HL-60 (cell line): ENCODE data around the gene ISL1.

Experiments used
- DNase-seq, 2 experiments: peaks; one replicate each; pipeline ENCODE4 v3.0.0-alpha.2; 2010 to 2020; ENCODE audit warnings: low read depth in 1 of 2, low spot score in 1 of 2
- H3K27ac ChIP-seq: fragments of 250-450 bp; sonication (Bioruptor Pico); replicated peaks from 2 replicates; pipeline ENCODE4 v1.5.1; 2020; ENCODE audit warnings: mild to moderate bottlenecking, moderate library complexity
- H3K27me3 ChIP-seq: fragments of 250-450 bp; sonication (Bioruptor Pico); 2 replicates; pipeline ENCODE4 v1.5.1; 2021; ENCODE audit warnings: mild to moderate bottlenecking, moderate library complexity; ENCODE audit not compliant: insufficient read depth, poor library complexity, severe bottlenecking
- H3K4me3 ChIP-seq: replicated peaks from 2 replicates; pipeline ENCODE4 v1.5.1; 2011; ENCODE audit warnings: mild to moderate bottlenecking, control low read depth, low read length; ENCODE audit not compliant: insufficient read depth
- CTCF ChIP-seq: IDR thresholded peaks from one replicate; pipeline ENCODE4 v1.5.1; 2011; ENCODE audit warnings: low read length, control low read depth, inconsistent platforms; ENCODE audit not compliant: insufficient read depth
- GABPA ChIP-seq: IDR thresholded peaks from 2 replicates; pipeline ENCODE4 v1.6.1; 2012; ENCODE audit warnings: low read depth
- POLR2AphosphoS5 ChIP-seq: IDR thresholded peaks from 2 replicates; pipeline ENCODE4 v1.6.1; 2012; ENCODE audit warnings: low read depth
- REST ChIP-seq: IDR thresholded peaks from 2 replicates; pipeline ENCODE4 v1.6.1; 2012; ENCODE audit warnings: low read depth; ENCODE audit not compliant: insufficient replicate concordance
- SPI1 ChIP-seq: IDR thresholded peaks from 2 replicates; pipeline ENCODE4 v1.6.1; 2012; ENCODE audit warnings: low read depth, mild to moderate bottlenecking, borderline replicate concordance
- long read RNA-seq: library from polyadenylated mRNA; unstranded; transcript quantifications from one replicate; pipeline ENCODE4 v2.0.0, GENCODE V29; 2020

The ISL1 gene
- long read RNA-seq, result 0 reads

- no peak for DNase-seq
- TF ChIP-seq SPI1 (no peak), POLR2AphosphoS5 (no peak), GABPA (no peak), CTCF (no peak), REST (no peak)
- H3K27me3 ChIP-seq, result peaks cover 77% of the 10 kb centered on the region
- H3K4me3 ChIP-seq, result no peak within 1 kb of the TSS
- no peak within 1 kb of the TSS for H3K27ac ChIP-seq
These were observed at the start of gene ISL1 for GRCh38 chr5:51383131-51384121. ISL1 (plus strand) TSS chr5:51383448; CDS start chr5:51383672, 224 bp downstream.

- Histone ChIP-seq H3K4me3 (no peak overlapping the region), H3K27me3 (no peaks in the 10 kb centered on the region), H3K27ac (no peak overlapping the region)
- no peak for DNase-seq
- TF ChIP-seq SPI1, result no peak
- TF ChIP-seq POLR2AphosphoS5, result no peak
- no peak for TF ChIP-seq GABPA
- no peak for TF ChIP-seq REST
- no peak for TF ChIP-seq CTCF
These were observed 46.4 kb upstream of the ISL1 start for GRCh38 chr5:51336878-51337277.

GRCh38 chr5:51345106-51345505 lies 38.1 kb upstream of the ISL1 start:
- Histone ChIP-seq H3K27ac (no peak overlapping the region), H3K27me3 (no peaks in the 10 kb centered on the region), H3K4me3 (no peak overlapping the region)
- no peak for TF ChIP-seq CTCF
- DNase-seq, result no peak
